Measurements from ENCODE around the gene COX6B2.

Gene COX6B2

DNA sequence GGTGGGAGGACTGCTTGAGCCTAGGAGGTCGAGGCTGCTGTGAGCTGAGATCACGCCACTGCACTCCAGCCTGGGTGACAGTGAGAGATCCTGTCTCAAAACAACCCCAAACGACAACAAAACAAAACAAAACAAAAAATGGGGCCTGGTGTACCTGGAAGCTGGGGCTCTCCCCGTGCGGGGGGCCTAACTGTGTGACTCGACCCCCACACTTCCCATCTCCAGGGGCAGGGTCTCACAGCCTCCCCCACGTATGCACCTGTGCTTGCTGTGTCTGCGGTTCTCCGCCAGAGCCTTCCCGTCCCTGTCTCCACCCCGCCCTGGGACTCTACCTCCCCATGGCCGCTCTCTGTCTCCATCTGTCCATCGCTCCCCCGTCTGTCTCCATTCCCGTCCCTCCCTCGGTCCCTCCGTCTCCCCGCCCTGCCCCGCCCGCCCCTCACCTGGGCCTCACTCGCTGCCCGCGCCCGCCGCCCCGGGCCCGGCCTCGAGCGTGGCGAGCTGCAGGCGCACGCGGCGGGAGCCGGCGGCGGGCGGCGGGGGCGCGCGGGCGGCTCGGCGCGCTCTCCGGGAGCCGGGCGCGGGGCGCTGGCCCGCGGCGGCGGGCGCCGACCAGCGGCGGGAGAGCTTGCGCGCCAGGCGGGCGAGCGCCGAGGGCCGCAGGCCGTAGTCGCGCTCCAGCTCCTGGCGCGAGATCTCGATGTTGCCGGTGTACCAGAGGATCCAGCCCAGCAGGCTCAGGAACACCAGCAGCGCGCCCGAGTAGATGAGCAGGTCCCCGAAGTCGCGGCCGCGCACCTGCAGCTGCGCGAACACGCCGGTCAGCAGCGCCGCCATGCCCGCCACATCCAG is 29.0 kb upstream of the COX6B2 start:
- DNase-seq: peak; percentile 57

DNA sequence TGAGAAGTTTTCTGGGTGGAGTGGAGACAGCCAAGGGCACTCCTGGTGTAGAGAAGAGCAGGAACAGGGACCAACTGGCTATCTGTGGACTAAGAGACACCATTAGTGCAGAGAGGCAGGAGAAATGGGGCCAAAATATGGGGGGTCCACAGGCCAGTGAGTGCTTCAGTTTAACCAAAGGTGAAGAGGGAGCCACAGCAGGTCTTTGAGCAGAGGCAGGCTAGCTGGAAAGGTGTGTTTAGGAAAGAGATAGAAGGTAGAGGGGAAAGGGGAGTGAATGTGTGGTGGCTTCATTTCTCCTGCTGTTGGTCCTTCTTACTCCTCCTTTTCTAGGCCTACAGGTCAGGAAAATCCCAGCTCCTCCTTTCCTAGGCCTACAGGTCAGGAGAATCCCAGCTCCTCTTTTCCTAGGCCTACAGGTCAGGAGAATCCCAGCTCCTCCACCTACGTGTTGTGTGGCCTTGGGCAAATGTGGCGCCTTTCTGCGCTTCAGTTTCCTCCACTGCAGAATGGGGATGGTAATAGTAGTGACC is 28.1 kb upstream of the COX6B2 start:
- DNase-seq: no peak

DNA sequence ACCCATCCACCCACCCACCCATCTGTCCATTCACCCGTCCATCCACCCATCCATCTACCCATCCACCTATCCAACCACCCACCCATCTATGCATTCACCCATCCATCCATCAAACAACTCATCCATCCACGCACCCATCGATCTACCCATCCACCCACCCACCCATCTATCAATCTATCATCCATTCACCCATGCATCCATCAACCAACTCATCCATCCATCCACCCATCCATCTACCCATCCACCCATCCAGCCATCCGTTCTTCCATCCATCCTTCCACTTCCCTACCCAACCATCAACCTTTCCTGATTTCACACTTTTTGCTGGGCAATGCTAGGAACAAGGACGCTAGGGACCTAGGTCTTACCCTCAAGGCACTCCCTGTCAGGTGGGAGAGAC is 27.5 kb upstream of the COX6B2 start:
- DNase-seq: no peak

DNA sequence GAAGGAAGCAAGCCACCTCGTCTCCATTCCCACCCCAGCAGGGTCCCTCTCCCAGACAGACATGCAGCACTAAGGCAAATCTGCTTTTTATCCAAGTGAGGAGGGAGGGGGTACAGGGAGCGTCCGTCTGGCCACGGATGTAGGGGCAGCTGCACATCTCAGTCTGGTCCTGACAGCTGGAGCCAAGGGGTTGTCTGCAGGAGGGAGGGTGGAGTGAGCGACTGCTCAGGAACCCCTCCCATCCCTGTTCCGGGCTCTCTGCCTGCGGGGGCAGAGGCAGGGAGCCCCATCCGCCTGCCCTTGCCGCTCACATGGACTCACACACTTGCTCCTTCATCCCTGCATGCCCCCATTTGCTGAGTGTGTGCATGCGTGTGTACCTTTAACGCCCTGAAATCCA is 24.7 kb upstream of the COX6B2 start:
- no peak for DNase-seq

DNA sequence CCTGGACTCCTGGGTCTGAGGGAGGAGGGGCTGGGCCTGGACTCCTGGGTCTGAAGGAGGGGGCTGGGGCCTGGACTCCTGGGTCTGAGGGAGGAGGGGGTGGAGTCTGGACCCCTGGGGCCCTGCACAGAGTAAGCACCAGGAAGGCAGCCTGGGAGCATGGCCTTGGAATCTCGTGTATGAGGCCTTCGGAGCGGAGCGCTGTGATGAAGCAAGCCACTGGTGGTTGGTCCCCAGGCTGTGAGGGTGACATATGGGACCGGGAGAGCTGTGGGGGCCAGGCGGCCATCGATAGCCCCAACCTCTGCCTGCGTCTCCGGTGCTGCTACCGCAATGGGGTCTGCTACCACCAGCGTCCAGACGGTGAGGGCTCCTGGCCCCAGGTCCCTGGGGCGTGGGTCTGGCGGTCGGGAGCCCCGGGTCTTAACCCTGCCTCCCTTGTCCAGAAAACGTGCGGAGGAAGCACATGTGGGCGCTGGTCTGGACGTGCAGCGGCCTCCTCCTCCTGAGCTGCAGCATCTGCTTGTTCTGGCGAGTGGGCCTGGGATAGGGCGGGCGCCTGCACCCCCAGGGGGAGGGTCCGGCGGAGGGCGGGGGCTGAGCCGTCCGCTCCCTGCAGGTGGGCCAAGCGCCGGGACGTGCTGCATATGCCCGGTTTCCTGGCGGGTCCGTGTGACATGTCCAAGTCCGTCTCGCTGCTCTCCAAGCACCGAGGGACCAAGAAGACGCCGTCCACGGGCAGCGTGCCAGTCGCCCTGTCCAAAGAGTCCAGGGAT is 23.0 kb upstream of the COX6B2 start:
- DNase-seq: no peak

DNA sequence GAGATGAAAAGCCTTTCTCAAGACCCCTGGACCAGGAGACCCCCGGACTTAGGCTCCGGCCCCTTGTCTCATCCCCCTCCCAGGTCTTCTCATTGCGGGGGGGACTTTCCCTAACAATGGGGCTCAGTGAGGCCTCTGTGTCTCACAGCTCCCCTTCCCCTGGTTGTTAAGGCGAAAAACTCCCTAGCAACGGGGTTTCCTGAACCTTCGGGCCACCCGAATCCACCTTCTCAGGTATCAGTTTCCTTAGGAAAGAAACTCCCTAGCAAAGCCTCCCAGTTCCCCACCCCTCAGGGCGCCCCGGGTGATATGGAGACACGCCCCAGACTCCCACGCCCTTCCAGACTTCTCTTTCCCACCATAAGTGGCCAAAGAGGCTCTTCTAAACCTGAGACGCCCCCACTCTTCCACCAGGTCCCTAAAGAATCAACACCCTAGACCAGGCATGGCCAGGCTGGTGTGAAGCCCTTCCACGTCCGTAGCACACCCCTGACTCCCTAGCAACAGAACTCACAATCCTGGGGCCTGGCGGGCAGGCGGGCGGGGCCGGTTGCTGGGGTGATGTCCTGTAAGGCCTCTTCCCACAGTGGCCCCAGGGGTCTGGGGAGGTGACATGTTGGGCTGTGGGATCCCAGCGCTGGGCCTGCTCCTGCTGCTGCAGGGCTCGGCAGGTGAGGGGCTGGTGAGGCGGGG is 21.9 kb upstream of the COX6B2 start, which contains the start of gene TMEM190:
Gene TMEM190 (plus strand): TSS at position 586 of the 693 bp plus-strand sequence. CDS start 28 bp downstream, at position 614.
- no peak for DNase-seq

DNA sequence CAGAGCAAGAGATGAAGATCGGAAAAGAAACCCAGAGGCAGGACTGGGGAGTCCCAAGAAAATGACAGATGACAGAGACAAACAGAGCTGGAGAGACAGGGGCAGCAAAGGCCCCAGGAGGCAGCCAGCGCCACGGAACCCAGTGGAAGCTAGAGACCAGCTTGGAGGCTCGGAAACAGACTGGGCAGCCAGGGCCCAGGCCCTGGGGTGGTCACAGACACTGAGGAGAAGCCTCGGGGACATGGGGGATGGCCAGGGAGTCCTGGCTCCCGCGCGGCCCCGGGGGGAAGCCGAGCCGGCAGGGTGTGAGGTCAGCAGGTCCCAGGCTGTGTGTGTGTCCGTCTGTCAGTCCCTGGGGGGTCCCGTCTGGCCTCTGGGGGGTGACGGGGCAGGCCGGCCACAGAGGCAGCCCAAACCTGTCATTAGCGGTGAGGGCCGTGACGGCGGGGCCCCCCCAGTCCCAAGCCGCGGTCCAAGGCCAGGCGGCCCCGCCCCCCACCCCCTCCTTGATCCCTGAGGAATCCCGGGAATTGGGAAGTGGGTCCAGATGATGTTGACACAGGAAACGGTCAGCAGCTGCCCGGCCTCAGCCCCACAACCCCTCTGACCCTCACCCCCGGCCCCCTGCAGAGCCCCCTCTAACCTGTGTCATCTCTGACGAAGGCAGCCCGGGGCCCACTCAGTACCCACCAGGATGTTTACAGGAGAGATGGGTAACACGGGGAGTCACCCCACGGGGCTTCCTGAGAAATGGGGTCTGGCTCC is 19.7 kb upstream of the COX6B2 start:
- no peak for DNase-seq

DNA sequence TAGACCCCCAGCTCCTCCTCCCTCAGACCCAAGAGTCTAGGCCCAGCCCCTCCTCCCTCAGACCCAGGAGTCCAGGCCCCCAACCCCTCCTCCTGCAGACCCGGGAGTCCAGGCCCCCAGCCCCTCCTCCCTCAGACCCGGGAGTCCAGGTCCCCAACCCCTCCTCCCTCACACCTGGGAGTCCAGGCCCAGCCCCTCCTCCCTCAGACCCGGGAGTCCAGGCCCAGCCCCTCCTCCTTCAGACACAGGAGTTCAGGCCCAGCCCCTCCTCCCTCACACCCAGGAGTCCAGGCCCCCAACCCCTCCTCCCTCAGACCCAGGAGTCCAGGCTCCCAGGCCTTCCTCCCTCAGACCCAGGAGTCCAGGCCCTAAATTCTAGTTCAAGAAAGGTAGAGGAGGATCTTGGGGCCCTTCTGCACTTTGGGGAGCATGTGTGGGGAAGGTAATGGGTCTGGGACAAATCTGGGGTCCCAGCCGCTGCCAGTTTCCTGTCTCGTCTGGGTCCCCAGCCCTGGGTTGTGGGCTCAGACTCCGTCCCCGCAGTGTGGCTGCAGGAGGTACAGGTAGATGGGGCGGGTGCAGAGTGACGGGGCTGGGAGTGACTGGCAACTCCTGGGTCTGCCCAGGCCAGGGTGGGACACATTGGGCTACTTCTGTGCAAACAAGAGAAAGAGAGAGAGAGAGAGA is 18.9 kb upstream of the COX6B2 start:
- DNase-seq: no peak

DNA sequence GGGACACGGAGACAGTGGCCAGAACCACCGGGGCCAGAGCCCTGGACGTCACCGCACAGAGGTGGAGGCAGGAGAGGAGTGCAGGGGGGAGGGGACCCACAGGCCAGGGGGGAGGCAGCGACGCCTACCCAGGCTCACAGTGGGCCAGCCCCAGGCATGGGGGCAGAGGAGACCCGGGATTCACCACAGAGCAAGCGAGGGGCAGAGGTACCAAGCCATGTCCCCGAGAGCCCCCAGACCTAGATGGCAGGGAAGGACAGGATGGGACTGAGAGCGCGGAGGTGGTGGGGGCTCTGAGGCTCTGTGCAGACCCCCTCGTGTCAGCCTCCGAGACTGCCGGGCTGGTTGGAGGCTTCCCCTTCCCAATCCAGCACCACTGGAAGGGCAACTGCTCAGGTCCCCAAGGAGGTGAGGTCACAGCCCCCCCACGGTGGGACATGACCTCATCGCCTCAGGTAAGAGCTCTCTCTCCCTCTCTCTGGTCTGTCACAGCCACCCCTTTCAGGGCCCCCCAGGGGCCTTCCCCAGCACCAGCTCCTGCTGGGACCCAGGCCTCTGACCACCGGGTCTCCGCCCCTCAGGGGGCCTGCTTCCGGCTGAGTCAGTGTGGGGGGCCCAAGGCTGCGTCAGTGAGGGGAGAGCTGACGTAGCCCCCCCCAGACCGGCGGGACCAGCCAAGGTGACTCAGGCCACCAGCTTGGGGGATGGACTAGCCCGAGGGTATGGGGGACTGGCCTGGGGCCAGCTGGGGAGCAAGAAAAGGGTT is 18.0 kb upstream of the COX6B2 start:
- no peak for DNase-seq

DNA sequence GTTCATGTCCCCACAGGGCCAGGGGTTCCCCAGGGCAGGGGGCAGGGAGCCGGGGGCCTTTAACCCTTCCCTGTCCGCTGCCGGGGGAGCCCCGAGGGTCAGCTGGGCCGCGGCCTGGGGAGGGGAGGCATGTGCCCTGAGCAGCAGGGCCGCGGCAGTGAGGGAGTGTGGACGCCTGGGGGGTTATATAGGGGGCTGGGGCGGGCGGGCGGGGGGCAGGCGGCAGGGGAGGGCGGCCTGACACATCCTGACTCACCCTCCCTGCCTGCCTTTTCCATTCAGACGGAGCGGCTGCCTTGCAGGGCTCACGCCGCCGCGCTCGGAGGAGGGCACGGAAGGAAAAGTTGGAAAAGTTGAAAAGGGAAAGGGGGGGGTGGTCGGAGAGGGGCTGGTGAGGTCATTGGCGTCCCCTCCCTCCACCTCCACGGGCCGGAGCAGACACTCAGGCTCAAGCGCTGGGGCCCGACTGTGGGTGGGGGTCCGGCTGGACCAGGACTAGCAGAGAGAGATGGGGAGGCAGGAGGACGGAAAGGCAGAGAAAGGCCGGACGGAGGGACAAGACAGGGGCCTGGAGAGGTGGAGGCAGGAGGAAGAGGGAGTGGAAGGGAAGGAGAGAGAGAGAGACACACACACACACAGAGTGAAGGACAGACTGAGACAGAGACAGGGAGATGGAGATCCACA is 15.9 kb upstream of the COX6B2 start, which contains the start of gene IL11:
Gene IL11 (minus strand): TSS at position 159 of the 684 bp plus-strand sequence. CDS start 153 bp downstream, at position 6.
- DNase-seq: no peak

DNA sequence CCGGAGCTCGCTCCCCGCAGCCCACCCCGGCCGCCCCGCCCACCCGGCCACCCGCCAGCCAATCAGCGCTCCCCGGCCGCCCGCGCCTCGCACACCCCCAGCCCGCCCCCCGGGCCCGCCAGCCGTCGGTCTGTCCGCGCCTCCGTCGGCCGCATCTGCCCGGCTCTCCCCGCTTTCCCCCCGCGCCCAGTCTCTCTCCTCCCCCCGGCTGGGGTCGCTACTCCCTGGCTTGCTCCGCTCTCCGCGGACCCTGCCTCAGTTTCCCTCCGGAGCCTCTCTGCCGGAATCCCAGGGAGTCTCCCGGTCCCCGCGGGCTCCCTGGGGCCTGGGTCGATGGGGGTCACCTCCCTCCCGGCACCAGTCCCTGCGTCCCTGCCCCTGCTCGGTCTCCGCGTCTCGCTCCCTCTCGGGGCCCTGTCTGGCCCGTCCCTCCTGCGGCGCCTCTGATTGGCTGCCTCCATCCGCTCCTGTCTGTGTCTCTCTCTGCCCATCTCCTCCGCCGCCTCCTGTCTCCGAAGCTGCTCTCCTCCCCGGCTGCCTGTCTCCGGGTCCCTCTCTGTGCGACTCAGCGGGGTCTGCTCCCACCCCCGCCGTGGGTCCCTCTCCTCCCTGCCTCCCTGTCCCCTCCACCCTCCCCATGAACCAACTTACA is 15.3 kb upstream of the COX6B2 start:
- no peak for DNase-seq

DNA sequence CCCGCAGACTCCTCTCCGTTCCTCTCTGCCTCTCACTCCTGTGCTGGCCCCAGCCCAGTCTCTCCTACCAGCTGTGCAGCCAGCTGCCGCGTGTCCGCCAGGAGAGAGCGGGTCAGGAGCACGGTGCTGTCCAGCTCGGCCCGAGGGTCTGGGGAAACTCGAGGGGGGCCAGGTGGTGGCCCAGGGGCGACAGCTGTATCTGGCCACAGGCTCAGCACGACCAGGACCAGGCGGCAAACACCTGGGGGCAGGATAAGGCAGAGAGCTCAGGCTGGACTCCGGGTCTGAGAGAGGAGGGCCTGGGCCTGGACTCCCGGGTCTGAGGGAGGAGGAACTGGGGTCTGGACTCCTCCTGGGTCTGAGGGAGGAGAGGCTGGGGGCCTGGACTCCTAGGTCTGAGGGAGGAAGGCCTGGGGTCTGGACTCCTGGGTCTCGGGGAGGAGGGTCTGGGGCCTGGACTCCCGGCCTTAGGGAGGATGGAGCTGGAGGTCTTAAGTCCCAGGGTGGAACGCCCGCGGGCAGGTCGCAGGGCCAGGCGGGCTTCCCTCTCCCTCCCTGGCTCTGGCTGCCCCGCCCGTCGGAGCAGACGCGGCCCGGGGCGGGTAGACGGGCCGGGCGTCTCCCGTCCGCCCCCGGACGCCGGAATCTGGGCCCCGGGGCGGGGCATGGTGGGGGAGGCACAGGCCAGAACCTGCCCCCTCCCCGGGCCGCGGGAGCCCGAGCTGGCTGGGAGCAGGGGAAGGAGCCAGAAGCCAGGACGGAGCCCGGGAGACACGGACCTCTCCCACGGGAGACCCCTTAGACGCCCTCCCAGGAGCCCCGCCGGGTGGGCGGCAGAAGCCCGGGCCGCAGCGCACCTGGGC is 14.4 kb upstream of the COX6B2 start:
- no peak for DNase-seq

DNA sequence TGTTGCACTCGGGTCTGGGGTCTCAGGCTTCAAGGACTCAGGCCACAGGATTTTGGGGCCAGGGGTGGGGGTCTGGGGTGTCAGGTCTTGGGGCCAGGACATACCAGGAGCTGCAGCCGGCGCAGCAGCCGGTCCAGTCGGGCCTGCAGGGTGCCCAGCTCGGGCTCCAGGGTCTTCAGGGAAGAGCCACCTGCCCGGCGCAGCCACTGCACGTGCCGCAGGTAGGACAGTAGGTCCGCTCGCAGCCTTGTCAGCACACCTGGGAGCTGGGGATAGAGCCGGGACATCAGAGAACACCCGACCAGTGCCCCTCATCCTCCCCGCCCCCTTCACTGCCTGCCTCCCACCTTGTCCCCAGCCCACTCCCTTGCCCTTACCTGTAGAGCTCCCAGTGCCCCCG is 13.6 kb upstream of the COX6B2 start:
- no peak for DNase-seq

DNA sequence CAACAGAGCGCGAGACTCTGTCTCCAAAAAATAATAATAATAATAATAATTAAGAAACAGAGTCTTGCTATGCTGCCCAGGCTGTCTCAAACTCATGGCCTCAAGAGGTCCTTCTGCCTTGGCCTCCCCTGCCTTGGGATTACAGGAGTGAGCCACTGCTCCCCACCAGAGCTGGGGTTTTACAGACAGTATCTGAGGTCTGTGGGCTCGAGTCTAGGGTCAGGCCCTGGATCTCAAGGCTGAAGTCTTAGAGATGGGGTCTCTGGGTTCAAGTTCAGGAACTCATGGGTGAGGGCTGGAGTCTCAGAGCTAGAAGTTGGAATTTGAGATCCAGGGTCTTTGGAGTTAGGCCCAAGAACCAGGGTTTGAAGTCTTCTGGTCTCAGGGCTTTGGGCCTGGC is 12.3 kb upstream of the COX6B2 start:
- no peak for DNase-seq

DNA sequence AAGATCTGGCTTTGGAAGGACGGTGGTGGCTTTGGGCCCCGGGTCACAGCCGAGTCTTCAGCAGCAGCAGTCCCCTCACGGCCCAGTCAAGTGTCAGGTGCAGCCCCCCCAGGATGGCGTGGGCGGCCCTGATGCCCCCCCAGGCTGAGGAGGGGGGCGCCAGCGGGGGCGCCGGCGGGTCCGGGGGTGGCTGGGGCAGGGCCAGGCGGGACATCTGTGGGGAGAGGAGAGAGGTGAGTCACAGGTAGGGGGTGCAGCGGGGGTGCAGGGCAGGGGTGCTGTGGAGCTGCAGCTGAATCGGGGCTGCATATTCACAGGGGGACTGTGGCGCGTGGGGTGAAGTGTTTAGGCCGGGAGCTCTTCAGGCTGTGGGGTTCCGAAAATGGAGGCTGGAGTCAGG is 11.4 kb upstream of the COX6B2 start:
- DNase-seq: no peak

DNA sequence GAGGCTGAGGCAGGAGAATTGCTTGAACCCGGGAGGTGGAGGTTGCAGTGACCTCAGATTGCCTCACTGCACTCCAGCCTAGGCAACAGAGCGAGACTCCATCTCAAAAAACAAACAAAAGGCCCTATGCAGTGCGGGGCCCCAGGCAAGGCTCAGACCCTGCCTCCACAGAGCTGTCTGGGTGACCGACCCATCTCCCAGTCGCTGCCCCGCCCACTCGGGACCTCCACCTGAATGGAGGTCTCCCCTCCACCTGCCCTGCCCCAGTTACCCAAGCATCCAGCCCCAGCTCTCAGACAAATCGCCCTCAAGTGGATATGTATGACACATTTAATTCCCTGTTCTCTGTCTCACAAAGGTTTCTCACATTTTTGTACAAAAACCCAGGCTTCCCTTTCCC is 10.7 kb upstream of the COX6B2 start:
- DNase-seq: no peak

DNA sequence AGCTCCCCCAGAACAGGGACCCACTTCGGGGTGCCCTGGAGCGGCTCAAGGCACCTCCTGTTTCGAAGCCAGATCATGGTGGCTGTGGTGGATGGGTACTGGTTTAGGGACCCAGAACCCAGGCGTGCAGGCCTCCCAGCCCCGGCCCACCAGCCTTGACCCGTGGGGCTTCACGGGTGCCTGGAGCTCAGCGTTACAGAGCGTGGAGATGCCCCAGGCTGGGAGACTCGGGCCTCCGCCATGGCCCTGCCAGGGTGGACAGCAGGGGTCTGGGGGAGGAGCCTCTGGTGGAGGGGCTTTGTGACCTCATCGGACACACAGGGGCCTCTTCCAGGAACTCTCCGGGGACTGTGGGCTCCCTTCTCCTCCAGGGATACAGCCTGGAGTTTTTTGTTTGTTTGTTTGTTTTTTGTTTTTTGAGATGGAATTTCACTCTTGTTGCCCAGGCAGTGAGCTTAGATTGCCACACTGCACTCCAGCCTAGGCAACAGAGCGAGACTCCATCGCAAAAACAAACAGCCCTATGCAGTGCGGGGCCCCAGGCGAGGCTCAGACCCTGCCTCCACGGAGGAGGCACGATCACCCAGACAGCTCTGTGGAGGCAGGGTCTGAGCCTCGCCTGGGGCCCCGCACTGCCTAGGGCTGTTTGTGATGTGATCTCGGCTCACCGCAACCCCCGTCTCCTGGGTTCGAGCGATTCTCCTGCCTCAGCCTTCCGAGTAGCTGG is 8.6 kb upstream of the COX6B2 start, which contains the start of gene GARIN5B:
Gene GARIN5B (minus strand): TSS at position 271 of the 727 bp plus-strand sequence. CDS start 194 bp downstream, at position 77.
- no peak for DNase-seq
